ENCODE measurements around the gene CCDC188.
A peak's percentile ranks its signal among the peaks of the same experiment; 100 is the strongest.
"Not testable (repeated sequence)": the region's sequence is repeated elsewhere in the genome, so short reads cannot be mapped to it uniquely, and the experiment has no call there.

CCDC188 gene

DNA sequence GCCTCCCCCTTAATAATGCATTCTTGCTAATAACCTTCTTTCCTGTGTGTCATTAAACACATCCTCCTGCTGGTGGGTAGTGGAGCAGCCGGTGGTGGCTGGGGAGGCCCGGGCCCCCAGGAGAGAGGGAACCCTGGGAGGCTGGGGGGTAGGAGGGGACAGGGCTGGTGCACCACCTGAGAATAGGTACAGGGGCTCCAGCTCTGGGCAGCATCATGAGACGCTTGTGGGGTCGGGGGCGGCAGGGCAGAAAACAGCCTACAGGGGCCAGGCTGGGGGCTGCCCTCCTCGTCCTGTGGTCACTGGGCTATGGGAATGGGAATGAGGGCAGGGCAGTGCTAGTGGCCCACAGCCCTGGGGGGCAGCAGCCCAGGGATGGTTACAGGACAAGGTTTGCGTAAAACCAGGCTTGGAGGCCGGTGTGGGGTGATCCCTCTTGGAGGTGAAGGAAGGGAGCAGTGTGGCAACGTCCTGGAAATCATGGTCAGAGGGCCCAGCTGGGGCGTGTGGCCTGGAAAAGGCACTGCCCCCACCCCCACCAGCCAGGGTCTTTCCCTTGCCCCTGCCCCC is 18.5 kb upstream of the CCDC188 start:
- no peak for DNase-seq

DNA sequence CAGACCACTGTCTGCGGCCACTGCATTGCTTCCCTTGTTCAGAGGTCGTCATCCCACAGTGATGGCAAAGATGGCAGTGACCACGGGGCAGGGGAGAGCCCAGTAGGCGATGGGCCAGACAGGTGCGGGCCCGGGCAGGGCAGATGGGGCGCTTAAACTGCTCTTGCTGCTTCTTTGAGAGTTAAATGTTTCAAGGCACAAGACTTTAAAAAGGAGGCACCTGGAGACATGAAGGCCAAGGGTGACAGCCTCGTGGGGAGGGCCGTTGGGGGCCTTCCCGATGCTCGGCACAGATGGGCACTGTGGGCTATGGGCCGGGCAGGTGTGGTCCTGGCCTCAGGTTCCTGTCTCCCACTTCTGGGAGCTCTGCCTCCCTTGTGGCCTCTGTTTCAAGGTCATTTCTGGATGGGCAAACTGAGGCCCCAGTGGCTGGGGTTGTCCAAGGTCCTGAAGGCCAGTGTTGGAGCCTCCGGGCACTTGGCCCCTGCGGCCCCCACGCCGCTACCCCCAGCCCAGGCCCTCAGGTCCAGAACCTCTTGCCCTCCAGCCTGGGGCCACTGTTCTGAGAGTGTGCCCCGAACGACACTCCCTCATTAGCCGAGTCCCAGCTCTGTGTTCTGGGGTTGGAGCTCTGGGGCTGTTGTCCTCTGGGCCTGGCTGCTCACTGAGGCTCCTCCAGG is 16.9 kb upstream of the CCDC188 start:
- DNase-seq: no peak

DNA sequence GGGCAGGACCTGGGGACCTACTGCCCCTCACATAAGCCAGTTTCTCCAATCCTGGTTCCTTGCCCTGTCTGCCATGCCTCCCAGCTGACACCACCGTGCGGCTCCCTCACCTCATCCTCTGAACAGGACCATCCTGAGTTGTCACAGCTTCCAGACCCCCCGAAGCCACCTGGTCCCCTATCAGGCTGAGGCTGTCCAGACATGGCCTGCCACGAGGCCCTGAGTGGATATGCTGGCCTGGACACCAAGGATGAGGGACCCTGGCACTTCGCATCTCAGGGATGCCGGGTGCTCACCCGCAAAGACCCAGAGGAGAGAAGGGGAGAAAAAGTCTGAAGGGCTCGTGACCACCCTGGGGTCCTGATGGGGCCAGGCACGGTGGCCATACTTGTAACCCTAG is 15.8 kb upstream of the CCDC188 start:
- DNase-seq: no peak

DNA sequence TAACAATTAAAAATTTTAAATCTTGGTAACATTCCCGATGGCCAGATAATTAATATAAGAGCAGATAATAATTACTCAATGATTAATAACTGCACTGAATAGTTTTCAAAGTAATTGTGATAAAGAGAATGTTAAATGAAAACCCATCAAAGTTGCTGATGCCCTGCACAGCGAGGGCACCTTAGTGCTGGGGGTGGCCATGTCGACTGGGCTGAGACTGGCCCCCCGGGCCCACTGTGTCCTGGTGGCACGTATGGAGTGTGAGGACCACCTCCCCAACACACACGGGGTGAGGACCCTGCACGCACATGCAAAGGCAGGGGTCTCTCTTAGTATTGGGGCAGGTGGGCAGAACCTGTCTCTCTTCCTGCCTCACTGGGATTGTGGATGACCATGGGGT is 15.1 kb upstream of the CCDC188 start:
- DNase-seq: no peak

DNA sequence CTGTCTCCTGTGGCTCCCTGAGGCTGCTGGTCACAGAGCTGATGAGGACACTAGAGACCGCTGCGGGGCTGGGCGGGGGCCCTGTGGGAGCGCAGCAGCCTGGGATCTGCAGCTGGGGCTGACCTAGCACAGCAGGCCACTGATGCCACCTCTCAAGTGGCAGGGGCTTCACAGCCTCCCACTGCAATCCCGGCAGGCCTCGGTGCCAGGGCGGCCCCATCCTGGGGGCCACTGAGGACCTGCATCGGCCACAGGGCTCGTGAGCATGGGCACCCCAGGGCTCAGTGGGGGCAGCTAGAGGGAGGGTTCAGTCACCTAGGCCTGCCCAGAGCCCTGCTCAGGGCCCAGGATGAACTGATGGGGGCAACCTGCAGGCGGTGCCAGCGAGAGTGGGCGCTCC is 14.6 kb upstream of the CCDC188 start:
- no peak for DNase-seq

DNA sequence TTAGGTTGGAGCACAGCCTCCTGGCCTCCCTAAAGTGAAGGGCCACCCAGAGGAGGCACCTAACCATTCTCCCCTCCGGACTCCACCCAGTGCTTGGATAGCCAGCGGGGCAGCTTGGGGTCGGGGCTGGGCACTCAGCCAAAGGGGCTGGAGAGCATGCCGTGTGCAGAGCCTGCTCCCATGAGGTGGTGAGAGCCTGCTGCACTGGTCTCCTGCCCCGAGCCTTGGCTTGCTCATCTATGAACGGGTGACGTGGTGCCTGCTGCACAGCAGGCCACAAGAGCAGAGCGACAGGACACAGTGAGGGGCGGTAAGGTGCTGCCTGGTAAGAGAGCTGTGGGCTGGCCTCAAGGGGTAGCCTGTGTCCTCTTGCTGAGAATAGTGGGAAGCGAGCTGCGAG is 14.0 kb upstream of the CCDC188 start:
- DNase-seq: no peak

DNA sequence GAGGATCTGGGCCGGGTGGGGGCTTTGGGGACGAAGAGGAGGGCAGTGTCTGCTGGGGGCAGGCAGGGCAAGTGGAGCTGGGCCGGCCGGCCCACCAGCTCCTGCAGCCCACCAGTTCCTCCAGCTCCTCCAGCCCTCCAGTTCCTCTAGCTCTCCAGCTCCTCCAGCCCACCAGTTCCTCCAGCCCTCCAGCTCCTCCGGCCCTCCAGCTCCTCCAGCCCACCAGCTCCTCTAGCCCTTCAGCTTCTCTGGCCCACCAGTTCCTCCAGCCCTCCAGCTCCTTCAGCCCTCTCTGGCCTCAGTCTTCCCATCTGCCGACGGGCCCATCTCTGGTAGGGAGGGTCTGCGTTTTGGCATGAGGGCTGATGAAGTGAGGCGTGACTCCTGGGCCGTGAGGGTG is 9.2 kb upstream of the CCDC188 start:
- no peak for DNase-seq

DNA sequence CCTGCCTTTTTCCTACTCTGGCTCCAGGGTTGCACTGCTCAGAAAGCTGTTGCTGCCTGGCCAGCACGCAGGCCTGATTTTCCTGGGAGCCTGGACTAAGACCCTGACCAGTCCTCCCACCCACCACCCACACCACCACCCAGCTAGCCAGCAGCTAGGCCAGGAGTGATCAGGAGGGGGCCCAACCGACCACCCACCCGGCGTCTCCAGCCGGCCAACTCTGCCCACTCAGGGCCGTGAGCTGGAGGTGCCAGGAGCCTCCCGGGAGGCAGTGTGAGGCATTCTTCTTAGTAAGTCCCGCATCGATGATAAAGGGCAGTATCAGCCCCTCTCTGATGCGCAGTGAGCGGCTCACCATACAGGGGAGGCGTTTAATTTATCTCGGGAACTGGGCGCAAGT is 8.7 kb upstream of the CCDC188 start:
- DNase-seq: not testable (repeated sequence)

DNA sequence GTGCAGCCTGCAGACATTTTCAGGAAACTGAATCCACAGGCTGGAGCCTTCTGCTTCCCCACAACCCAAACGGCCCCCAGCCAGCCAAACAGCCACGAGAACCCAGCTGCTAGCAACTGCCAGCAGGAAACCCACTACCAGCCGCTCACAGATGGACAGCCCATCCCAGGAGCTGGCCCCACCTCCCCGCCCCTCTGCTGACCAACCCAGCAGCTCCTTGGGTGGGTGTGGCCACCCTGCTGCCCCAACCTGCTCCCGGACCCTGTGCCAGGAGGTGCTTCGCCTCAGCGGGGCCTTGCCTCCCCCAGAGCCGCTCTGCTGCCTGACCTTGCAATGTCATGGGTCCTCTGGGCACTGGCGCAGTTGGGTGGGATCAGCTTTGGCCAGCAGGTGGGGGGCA is 8.2 kb upstream of the CCDC188 start:
- peak; percentile 59 for DNase-seq

DNA sequence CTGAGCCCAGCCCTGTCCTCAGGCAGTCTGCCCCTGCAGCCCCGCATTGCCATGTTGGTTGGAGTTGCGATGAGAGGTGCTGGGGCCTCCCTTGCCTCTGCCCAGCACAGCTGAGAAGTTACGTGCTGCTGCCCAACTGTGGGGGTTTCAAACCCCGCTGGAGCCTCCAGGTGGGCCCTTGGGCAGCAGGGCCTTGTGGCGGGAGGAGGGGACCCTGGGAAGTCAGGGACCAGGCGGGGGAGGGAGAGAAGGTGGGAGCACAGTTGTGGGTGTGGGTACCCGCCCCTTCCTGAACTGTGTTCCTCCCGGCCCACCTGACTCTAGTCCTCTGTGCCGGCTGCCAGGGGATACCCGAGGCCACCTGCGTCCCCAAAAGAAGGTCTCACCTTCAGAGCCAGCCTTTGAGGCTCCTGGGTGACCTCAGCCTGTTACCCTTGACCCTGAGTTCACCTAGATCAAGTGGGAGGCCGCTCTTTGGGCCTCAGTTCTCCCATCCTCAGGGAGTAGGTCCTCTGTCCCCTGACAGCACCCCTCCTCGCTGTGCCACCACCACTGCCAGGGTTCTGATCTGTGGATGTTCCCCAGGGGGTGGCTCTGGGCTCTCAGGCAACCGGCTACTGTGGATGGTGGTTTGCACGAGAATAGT is 7.7 kb upstream of the CCDC188 start:
- no peak for DNase-seq

DNA sequence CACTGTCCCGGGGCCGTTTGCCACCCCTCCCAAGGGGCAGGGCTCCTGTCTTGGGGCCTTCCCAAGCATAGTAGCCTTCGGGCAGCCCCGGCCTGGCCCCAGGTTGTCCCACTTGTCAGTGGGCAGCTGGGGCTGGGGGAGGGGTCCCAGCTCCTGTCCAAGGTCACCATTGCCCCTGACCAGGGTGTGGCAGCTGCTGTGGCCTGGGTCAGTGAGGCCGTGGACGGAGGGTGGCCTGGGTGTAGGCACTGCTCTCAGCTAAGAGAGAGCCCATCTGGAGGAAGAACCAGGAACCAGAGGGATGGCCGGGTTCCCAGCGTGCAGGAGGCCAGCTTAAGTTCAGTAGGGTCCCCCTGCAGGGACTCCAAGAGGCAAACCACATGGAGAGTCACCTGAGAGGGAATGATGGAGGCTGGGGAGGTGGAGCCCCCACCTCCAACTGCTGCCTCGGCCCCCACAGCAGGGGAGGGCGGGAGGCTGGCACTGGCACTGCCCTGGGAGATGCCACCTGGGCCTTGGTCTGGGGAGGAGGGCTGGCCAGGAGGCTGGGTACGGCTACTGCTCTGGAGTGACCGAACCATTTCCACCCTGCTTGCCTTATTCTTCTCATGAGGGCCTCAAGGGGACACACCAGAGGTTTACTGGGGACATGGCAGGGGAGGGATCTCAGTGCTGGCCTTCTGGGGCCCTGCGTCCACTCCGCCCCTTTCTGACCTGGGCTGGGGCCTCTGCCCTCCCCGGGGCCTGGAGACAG is 6.8 kb upstream of the CCDC188 start:
- no peak for DNase-seq

DNA sequence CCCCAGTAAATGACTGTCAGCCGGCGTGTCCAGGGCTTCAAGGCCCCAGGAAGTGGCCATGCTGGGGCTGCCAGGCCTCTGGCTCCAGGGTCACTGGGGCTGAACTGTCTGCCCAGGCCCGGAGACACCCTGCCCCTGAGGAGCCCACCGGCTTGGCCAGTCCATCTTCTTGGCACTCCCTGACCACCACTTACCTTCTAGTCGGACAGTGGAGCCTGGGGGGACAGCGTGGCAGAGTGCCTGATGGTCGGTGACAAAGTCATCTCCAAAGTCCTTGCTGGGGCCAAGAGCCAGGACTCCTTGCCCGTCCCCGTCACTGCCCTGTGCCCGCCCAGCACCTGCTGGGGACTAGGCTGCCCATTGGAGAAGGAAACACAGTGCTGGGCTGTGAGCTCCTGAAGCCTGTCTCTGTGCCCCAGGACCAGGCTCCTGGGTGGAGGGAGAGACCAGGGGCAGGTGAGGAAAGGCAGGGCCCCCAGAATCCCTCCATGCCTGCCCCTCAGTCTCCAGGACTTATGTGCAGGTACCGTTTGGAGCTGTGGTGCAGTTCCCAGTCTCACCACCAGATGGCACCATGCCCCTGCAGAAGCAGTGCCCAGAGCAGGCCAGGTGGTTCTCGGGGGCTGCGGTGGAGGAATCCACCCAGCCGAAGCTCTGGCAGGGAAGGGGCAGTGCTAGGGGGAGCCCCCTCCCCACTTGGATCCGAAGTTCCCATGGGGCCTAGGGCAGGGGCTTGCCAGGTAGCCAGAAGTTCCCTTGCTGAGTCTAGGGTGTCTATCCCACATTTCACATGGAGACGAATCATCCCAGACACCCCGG is 6.0 kb upstream of the CCDC188 start:
- peak; percentile 95 for DNase-seq

DNA sequence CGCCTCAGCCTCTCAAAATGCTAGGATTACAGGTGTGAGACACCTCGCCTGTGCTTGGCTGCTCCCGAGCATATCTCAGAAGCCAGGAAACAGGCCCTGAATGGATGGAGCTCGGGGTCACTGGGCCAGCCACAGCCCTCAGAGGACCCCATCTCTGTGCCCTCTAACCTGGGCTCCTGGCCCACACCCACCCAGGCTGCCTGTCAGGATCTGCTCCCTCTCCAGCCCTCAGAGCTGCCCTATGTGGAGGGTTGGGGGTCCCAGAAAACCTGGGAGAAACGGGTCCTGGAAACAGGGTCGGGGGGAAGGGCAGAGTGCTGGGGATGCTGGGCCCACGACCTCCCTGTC is 5.2 kb upstream of the CCDC188 start:
- DNase-seq: no peak

DNA sequence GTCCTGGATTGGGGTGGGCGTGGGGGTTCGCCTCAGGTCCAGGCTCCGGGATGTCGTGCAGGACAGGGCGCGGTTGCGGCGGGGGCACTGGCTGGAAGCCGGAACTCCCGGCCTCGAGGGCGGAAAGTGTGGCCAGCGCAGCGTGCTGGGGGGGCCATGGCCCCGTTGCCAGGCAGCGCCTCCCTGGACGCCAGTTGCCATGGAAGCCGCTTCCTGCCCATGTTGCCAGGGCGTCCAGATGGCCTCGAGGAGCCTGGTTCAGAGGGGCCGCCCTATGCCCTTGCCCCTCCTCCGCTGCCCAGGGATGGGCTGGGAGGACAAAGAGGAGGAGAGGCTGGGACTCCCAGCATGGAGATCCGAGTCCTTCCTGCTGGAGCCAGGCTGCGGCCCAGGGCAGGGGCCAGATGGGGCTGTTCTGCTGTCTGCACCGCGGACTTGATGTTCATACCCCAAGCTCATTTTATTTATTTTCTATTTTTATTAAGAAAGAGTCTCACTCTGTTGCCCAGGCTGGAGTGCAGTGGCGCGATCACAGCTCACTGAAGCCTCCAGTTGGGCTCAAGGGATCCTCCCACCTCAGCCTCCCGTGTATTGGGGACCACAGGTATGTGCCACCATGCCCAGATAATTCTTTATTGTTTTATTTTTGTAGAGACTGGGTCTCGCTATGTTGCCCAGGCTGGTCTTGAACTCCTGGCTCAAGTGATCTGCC is 4.6 kb upstream of the CCDC188 start:
- DNase-seq: no peak

DNA sequence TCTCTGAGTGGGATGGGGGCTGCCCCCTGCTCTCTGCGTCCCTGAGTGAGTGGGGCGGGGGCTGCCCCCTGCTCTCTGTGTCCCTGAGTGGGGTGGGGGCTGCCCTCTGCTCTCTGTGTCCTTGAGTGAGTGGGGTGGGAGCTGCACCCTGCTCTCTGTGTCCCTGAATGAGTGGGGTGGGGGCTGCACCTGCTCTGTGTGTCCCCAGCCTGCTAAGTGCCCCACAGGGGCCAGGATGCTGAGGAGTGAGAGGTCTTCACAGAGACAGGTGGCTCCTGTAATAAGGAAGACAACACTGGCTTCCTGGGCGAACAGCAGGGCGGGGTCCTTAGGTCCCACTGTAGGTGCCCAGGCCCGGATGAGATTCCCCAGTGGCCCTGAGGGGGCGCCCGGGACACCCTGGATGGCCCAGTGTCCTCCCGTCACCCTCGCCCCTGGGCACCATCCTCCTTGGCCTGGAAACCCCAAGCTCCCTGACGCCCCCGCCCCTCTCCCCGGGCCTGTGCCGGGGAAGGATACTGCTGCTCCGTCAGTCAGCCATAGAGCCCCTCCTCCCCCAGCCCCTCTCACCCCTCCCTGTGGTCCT is 3.8 kb upstream of the CCDC188 start:
- no peak for DNase-seq

DNA sequence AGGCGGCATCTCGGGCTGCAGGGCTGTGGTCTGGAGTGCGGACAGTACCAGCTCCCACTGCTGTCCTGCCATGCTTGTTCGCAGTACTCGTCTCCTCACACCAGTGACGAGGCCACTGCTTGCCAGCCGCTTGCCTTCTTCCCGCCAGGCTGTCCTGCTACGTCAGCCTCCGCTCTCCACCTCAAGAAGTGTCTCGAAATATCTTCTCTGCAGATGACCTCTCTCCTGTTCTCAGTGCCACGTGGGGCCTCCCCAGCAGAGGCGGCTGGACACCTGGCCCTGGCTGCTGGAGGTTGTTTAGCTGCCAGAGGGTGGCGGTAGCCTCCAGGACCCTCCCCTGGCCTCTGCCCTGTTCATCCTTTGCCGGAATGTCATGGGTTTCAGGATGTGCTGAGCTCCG is 3.1 kb upstream of the CCDC188 start:
- no peak for DNase-seq

DNA sequence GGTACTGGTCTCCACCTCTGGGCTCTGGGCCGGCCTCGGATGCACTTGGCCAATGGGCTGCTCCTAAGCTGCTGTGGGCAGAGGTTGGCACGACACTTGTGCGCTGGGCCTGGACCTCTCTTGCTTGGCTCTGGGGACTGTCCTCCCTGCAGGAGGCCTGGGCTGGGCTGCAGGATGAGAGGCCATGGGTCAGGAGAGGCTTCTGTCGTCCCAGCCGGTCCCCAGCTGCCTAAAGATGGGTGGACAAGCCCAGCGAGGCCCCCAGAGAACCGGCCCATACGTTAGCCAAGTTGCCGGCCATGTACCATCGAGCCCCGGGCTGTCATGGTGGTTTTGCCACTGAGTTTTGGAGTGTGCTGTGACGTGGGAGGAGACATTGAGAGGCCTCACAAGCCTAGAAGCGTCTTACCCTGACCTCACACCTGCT is 1.6 kb upstream of the CCDC188 start:
- no peak for DNase-seq

DNA sequence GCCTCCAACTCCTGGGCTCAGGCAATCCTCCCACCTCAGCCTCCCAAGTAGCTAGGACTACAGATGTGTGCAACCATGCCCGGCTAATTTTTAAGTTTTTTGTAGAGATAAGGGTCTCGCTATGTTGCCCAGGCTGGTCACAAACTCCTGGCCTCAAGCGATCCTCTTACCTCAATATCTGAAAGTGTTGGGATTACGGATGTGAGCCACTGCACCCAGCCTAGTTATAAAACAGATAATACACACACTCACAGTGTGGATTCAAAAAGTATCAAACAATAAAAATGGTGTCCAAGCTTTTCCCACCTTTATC is 377 bp upstream of the CCDC188 start:
- no peak for DNase-seq

DNA sequence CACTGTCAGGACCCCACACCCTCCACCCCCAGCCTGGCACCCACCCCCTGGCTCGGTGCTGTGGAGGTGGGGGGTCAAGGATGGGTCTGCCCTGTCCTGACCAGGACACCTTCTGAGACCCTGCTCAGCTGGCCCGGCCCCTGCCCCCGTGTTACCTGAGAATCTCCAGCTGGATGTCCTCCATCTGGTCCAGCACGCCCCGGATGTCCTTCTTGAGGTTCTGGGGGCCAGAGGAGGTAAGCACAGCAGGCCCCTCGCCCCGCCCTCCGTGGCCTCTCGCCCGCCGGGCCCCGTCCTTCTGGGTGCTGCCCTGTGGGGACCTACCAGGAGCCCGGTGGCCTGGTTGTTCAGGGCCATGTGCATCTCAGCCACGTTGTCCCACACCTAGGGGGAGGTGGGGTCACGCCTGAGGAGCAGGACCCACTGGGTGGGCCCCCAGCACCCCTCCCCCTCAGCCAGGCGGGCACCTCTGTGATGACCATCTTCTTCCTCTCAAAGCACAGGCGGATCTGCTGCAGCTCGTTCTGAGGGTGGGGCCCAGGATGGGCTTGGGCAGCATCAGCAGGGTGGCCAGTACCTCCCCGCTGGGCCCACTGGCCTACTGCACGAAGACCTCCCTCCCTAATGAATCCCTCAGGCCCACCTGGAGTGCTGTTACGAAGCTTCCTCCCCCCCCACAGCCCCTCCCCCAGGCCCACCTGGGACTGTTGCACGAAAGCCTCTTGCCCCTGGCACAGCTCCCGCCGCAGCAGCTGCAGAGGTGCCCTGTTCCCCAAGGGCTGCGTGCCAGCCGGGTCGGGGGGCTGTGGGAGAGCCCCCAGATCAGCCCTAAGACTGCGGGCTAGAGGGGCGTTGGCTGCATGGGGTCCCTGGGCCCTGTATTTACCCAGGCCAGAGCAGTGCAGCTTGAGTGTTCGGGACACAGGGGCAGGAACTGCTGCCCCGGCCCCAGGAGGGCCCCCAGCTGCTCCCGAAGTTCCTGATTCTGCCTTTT is 1.3 kb downstream of the CCDC188 start:
- DNase-seq: no peak

DNA sequence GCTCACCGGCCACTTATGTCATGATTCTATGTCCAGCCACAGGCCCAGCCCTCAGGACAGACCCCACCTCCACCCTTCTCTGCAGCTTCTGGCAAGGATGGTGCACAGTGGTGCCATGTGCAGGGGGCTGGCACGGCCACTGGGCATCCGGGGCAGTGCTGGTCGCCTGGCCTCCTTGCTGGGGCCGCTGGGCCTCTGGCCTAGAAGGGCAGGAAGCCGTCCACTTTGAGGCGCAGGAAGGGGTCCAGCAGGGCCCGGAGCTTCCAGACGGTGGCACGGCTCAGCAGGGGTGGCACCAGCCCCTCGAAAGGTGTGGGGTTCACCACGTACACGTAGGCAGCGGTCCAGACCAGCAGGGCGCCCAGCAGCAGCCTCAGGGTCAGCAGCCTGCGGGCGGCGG is 2.4 kb downstream of the CCDC188 start:
- DNase-seq: no peak
